HG03066 (cell line): ENCODE measurements around the gene PRR33.

ENCODE experiments used
- ATAC-seq: cut with Tn5 transposase; IDR thresholded peaks from one replicate; pipeline ENCODE4 v1.9.1; 2021; ENCODE audit warnings: low read depth; ENCODE audit not compliant: unreplicated experiment

Gene PRR33

GRCh38 chr11:1928470-1928890, 36.8 kb upstream of the PRR33 start:
- no peak for ATAC-seq

DNA sequence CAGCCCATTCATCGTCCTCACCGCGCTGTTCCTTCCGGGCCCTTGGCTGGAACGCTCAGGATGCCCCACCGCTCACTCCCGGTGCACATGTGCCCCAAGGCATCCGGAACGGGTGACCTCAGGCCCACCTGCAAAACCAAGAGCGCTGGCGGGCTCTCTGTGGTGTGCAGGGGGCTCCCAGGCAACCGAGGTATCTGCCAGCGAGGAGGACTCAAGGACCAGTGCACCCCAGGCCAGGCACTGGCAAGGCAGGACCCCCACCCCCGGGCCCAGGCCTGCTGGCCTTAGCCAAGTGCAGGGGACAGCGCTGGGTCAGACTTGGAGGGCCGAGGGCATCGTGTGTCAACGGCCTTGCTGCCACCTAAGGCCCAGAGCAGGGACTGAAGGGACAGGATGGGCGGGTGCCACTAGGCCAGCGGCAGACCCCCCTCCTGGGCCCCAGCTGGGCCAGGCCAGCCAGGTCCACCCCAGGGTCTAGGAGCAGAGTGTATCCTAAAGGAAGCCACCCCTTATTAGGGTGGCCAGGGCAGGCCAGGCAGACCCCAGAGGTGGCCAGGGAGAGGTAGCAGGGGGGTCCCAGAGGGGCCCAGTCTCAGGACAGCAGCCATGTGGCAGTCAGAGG, 36.3 kb upstream of the PRR33 start:
- no peak for ATAC-seq

GRCh38 chr11:1927026-1927847, 35.5 kb upstream of the PRR33 start:
- ATAC-seq, result no peak

- ATAC-seq, result no peak
These were observed 34.7 kb upstream of the PRR33 start for GRCh38 chr11:1926156-1927025.

- no peak for ATAC-seq
These were observed 33.9 kb upstream of the PRR33 start for GRCh38 chr11:1925373-1926155.

GRCh38 chr11:1924646-1925372, 33.1 kb upstream of the PRR33 start:
- no peak for ATAC-seq

DNA sequence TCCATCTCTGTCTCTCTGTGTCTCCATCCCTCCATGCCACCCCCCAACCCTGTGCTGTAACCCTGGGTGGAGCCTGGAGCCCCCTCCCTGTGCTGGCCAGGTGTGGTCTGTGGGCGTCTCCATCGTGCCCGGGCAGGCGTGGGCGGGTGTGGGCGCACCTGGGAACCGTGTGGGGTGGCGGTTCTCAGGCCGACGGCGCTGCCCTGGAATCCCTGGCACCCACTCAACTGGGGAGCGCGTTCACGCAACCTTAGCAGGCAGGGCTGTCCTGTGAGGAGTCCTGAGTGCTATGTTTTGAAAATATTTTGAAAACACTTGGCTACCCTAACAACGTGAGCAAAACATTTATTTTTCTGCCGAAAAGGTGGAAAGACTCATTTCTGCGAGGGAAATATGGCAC, 32.5 kb upstream of the PRR33 start:
- no peak for ATAC-seq

- no peak for ATAC-seq
These were observed 31.7 kb upstream of the PRR33 start for GRCh38 chr11:1923201-1923956.

DNA sequence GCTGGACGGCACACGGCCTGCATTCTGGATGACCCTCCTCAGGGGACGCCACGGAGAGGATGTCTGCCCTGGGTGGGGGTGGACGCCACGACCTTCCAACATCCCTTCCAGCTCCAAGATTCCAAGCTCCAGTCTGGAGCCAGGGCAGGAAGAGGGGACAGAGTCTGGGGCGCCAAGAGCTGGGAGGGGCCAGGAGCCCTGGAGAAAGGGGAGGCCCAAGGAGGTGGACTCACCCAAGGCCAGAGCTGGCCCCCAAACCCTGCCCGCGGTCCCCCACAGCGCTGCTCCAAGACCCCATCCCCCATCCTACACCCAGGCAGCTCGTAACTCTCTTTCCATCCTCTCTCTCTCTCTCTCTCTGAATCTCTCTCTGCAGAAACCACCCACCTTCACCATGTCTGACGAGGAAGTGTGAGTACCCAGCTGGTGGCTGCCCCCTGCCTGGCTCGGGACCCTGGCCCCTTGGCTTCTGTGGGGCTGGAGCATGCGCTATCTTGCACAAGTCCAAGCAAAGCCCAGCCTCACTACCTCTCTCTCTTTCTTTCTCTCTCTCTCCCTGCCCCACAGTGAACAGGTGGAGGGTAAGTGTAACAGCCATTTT, 30.9 kb upstream of the PRR33 start:
- no peak for ATAC-seq

DNA sequence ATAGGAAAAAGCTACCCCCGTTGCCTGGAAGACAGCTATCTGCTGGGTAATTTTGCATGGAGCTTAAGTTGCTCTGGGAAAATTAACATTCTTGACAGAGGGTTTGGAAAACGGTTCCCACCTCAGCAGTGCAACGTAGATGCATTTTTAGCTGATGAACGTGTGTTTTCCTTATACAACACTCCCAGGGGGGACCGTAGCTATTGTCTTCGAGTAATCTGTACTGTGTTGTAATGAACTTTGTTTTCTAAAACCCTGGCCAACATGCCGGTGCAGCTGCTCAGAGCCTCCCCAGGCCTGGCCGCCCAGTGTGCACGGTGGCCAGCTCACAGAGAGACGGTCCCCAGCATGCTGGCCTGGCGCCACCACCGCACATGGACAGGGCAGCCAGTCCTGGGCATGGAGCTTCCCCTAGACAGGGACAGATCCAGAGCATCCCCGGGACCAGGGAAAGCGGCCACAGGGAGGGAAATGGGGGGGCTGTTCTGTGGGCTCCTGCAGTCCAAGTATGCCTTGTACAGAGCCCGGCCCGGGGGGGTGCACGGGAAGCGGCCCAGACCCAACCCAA, 30.0 kb upstream of the PRR33 start:
- ATAC-seq, result no peak

DNA sequence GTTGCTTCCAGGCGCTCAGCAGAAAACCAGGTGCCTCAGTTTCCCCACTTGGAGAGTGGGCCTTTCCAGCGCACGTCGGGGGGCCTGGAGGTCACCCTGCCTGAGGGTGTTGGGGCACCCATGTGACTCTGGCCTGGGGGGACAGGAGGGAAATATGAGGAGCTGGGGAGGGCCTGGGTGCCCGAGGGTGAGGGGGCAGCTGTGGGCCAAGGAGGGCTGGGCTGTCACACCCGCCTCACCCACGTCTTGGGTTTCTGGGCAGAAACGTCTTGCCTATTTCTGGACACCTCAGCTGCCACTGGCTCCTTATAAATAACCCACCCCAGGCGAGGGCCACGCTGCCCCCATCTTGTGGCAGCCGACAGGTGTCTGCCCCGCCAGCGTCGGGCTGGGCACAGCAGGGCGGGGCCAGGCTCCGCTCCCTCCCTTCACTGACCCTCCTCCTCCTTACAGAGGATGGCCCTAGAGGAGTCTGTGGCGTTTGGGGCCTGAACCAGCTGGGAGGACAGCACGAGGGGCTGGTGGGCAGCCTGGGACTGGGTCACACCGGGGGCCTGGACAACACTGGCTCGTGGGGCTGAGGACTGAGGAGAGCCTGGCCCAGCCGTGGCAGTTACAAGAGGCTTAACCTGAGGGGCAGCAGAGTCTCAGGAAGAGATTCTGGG, 29.3 kb upstream of the PRR33 start:
- no peak for ATAC-seq

DNA sequence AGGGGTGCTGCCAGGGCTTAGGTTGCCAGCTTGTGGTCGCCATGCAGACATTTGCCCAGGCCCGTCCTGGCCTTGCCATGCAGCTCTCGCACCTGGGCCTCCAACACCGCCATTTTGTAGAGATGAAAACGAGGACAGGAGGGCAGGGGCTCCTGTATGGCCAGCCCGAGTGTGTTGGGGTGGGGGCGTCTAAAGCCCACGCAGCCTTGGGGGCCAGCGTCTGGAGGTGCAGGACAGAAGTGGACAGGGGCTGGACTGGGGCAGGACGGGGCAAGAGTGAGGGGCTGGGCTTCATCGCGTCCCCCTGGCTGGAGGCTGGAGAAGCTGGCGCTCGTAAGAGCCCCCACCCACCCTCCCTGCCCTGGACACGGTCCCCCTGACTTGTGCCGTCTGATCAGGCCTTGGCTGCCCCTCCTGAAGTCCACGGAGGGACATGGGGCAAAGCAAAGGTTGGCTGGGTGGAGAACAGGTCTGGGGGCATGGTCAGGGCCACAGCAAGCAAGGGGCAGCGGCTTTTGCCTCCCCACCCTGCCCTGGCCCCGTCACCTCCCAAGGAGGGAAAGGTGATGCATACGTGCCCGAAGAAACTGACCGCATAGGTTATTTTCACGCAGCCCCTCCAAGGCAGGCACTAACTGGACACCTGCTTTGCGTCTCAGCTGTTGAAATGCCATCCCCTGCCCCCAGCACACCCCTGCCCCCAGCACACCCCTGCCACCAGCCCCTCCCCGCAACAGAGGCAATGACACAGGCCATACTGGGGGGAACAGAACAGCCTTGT, 28.6 kb upstream of the PRR33 start:
- ATAC-seq, result no peak

- ATAC-seq, result no peak
These were observed 27.9 kb upstream of the PRR33 start, which contains the start of gene TNNT3 for GRCh38 chr11:1919391-1920127. TSS of gene TNNT3 (plus strand) at chr11:1919703. CDS start at chr11:1922875, 3,172 bp downstream.

- no peak for ATAC-seq
These were observed 27.0 kb upstream of the PRR33 start for GRCh38 chr11:1918436-1919315.
